Stomach (tissue), 4 donors: ENCODE results near the gene ERG.

Source experiments
- EP300 ChIP-seq: sonication (generic); formaldehyde crosslinking; IDR thresholded peaks from one replicate; pipeline ENCODE4 v1.6.1; 2017; ENCODE audit warnings: antibody characterized with exemption
- POLR2A ChIP-seq, 4 donors: fragments of 450-650 bp; IDR thresholded peaks; one replicate each; pipeline ENCODE4 v1.6.1; 2016; ENCODE audit warnings: antibody characterized with exemption in 4 of 4, control low read depth in 2 of 4, mild to moderate bottlenecking in 1 of 4, moderate library complexity in 1 of 4
- POLR2AphosphoS5 ChIP-seq, 3 donors: sonication (generic); formaldehyde crosslinking; IDR thresholded peaks; one replicate each; pipeline ENCODE4 v1.6.1; 2016; ENCODE audit warnings: antibody characterized with exemption in 3 of 3
- TF ChIP-seq, protein P1 (sequence below), 7 experiments: fragments of 450-650 bp in 4 of 7; fragments of 200-600 bp in 3 of 7; sonication (generic) in 3 of 7; IDR thresholded peaks; one replicate each; pipeline ENCODE4 v1.5.1; 2016 to 2019; ENCODE audit warnings: antibody characterized with exemption in 7 of 7, control low read depth in 2 of 7, mild to moderate bottlenecking in 1 of 7

GRCh38 chr21:38495696-38496095, 2.6 kb downstream of the ERG start:
- TF ChIP-seq, protein P1, sequence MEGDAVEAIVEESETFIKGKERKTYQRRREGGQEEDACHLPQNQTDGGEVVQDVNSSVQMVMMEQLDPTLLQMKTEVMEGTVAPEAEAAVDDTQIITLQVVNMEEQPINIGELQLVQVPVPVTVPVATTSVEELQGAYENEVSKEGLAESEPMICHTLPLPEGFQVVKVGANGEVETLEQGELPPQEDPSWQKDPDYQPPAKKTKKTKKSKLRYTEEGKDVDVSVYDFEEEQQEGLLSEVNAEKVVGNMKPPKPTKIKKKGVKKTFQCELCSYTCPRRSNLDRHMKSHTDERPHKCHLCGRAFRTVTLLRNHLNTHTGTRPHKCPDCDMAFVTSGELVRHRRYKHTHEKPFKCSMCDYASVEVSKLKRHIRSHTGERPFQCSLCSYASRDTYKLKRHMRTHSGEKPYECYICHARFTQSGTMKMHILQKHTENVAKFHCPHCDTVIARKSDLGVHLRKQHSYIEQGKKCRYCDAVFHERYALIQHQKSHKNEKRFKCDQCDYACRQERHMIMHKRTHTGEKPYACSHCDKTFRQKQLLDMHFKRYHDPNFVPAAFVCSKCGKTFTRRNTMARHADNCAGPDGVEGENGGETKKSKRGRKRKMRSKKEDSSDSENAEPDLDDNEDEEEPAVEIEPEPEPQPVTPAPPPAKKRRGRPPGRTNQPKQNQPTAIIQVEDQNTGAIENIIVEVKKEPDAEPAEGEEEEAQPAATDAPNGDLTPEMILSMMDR (IDR thresholded peaks at IDR 0.05): no peak
- TF ChIP-seq POLR2AphosphoS5 (IDR thresholded peaks at IDR 0.05): no peak
- no peak for TF ChIP-seq POLR2A (IDR thresholded peaks at IDR 0.05)
- no peak for TF ChIP-seq EP300
